Measurements from ENCODE around the gene ZNF317. TPM values are rescaled to one million over a fixed set of nuclear protein-coding genes. Genes with fewer than 3 reads are reported as not detected.
A peak's percentile ranks its signal among the peaks of the same experiment; 100 is the strongest.

Gene ZNF317
- total RNA-seq (2014; rRNA removed; shearing (Covaris generic)), result 32.9 and 45.4 TPM in 2 replicates
- polyA plus RNA-seq (2015; cell fraction: cytosol; rRNA removed), result 27.6 and 28.6 TPM in 2 replicates
- polyA plus RNA-seq (2015; cell fraction: nucleus; rRNA removed), result 41.1 and 51.7 TPM in 2 replicates

DNA sequence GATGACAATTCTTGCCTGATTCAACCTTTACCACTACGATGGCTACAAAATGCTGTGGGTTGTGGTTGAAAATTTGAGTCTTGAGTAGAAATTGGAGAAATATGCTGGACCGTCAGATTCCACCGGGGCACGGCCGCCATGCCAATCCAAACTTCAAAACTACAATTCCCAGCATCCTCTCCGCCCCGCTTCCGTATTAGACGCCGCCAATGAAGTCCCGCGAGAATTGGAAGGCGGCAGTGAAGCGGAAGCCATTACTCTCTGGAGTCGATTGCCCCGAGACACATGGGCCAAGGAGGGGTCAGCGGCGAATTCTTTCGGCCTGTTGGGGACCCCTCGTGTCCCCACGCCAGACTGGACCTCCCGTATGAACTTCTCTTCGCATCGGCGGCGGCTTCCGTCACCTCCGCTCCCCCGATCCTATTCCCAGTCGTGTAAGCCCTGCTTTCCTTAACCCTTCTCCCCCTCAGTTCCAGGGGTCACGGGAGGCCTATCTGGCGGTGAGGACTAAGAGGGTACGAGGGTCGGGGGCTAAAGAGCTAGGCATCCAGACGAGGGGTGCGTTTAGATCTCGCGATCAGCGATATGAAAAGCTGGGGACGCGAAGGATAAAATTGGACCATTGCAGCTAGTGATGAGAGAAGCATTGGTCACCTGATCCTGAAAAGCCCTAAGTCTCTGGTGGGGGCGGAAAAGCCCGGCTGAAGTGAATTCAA lies at the start of gene ZNF317:
ZNF317 (plus strand) TSS at position 239 of the 716 bp plus-strand sequence. CDS start 15,620 bp downstream, outside the sequence.
- in situ Hi-C loops (cut with HindIII; ENCODE audit: low pct_unique_long_range_greater_than_20kb, low sequenced_read_pairs), result no loop called here
- peak; percentile 91 for DNase-seq (ENCODE audit: low read depth, low spot score)

DNA sequence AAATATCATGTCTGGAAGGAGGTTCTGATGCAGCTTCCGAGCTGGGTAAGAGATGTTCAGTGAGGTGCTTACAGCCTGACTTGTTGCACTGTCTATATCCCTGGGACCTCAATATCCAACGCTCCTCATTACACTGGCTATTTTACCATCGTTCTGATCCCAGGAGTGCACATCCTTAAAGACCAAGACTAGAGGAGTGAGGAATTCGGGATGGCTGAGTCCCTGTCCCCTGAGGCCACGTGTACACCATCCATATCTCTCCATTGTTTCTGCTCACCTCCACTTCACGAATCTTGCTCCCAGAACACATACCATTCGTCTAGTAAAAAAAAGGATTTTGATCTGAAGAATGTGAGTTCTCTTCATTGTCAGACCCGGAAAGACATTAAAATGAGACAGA lies 32.8 kb upstream of the ZNF317 start, which contains the start of gene OR7G2:
OR7G2 (minus strand) TSS at position 101 of the 400 bp plus-strand sequence. CDS start 4,232 bp downstream, outside the sequence.
- in situ Hi-C loops (cut with HindIII; ENCODE audit: low pct_unique_long_range_greater_than_20kb, low sequenced_read_pairs), result no loop called here
- no peak for DNase-seq (ENCODE audit: low read depth, low spot score)

DNA sequence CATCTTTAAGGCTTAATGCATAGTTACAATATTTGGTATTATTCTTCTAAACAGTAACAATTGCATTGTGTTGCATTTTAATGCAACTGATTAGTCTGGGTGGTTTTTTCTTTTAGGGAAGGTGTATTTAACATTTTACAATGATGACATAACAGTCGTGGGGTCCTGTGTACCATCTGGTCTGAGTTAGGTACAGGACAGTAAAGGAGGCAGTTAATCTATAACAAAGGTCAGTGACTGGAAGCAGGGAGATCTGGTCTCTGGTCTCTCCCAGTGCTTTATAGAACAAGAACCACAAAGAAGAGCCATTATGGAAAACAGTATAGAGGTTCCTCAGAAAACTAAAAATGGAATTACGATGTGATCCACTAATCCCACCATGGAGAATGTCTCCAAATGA lies 30.2 kb upstream of the ZNF317 start:
- in situ Hi-C loops (cut with HindIII; ENCODE audit: low pct_unique_long_range_greater_than_20kb, low sequenced_read_pairs), result no loop called here
- no peak for DNase-seq (ENCODE audit: low read depth, low spot score)

DNA sequence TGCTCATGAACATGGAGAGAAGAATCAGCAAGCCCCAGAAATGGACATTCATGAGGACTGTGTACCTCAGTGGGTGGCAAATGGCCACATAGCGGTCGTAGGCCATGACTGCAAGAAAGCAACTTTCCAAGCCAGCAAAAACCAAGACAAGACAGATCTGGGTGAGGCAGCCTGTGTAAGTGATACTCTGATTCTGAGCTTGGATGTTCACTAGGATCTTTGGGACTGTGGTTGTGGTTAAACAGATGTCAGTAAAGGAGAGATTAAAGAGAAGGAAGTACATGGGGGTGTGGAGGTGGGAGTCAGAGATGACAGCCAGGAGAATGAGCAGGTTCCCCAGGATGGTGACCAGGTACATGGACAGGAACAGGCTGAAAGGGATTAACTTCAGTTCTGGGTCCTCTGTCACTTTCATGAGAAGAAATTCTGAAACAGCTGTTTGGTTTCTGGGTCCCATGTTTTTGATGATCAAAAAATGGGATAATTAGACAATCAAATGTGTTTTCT lies 24.8 kb upstream of the ZNF317 start, which contains the start of gene OR7G1:
OR7G1 (minus strand) TSS at position 457 of the 507 bp plus-strand sequence; CDS start at position 457, 0 bp downstream.
- in situ Hi-C loops (cut with HindIII; ENCODE audit: low pct_unique_long_range_greater_than_20kb, low sequenced_read_pairs), result no loop called here
- DNase-seq (ENCODE audit: low read depth, low spot score), result no peak

DNA sequence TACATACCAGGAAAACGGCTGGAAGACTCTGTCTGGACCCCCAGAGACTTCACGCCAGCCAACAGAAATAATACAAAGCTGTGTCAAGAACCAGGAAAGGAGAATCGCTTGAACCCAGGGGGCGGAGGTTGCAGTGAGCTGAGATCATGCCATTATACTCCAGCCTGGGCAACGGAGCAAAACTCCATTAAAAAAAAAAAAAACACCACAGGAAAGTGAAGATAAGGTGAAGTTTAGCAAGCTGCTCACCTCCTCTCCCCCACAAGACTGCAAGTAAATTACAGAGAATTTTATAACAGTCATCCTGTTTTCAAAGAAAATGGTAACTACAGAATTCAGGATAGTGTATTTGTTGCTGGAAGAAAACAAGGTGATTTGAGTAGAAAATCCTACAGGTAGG lies 23.6 kb upstream of the ZNF317 start:
- in situ Hi-C loops (cut with HindIII; ENCODE audit: low pct_unique_long_range_greater_than_20kb, low sequenced_read_pairs), result no loop called here
- no peak for DNase-seq (ENCODE audit: low read depth, low spot score)

DNA sequence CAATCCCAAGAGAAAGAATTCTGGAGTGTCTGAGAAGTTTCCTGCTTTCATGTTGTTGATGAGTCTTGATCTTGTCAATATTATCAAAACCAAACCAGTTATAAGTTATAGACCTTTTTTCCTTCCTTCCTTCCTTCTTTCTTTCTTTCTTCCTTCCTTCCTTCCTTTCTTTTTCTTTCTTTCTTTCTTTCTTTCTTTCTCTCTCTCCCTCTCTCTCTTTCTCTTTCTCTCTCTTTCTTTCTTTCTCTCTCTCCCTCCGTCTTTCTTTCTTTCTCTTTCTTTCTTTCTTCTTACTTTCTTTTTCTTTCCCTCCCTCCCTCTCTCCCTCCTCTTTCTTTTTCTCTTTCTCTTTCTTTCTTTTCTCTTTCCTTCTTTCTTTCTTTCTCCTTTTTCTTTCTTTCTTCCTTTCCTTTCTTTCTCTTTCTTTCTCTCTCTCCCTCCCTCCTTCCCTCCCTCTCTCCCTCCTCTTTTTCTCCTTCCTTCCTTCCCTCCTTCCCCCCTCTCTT lies 13.2 kb upstream of the ZNF317 start, which contains the start of gene OR7G3:
OR7G3 (minus strand) TSS at position 51 of the 506 bp plus-strand sequence; CDS start at position 51, 0 bp downstream.
- no peak for DNase-seq (ENCODE audit: low read depth, low spot score)
- in situ Hi-C loops (cut with HindIII; ENCODE audit: low pct_unique_long_range_greater_than_20kb, low sequenced_read_pairs), result no loop called here

DNA sequence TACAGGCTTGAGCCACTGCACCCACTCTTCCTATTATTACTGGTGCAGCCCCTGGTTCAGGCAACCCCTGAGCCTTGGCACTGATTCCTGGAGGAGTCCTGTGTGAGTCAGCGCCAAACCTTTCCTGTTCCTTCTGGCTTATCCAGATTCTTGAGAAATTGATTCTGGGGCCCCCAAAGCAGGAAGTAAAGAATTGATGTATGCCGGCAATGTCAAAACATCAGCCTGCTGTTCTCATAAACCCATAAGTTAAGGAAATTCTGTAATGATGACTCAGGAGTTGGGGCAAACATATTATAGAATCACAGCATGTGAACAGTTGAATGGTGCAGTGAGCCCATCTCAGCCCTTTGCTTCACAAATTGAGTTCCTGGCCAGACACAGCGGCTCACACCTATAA lies 12.0 kb upstream of the ZNF317 start:
- DNase-seq (ENCODE audit: low read depth, low spot score), result no peak
- in situ Hi-C loops (cut with HindIII; ENCODE audit: low pct_unique_long_range_greater_than_20kb, low sequenced_read_pairs), result no loop called here

DNA sequence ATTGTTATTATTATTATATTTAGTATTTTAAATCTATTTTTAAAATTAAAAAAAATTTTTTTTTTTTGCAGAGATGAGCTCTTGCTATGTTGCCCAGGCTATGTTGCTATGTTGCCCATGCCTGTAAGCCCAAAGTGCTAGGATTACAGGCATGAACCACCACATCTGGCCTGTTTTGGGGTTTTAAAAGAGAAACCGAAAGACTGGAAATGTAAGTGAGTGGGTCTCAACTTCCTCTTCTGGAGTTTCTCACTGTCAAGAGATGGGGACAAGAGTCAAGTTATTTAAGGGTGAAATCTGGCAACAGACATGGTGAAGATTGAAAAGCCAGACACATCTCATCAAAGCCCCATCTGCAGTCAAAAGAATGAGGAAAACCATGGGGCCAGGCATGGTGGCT lies 9.2 kb upstream of the ZNF317 start:
- in situ Hi-C loops (cut with HindIII; ENCODE audit: low pct_unique_long_range_greater_than_20kb, low sequenced_read_pairs), result no loop called here
- no peak for DNase-seq (ENCODE audit: low read depth, low spot score)

DNA sequence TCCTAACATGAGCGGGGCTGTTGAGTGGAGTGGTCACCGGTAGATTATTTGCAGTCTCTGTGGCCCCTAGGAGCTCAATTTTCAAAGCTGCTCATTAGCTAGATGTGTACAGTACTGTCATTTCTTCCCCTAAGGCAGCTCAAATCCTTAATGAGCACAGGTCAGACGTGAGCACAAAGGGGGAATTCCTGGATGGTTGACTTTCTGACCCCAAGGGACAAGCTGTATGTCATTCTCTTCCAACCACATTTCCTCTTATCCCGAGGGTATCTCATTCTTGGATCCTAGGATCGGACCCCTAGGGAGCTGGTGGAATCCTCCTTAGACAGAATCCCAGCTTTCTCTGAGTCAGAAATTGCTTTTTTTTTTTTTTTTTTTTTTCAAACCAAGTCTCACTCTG lies 7.8 kb upstream of the ZNF317 start:
- in situ Hi-C loops (cut with HindIII; ENCODE audit: low pct_unique_long_range_greater_than_20kb, low sequenced_read_pairs), result no loop called here
- no peak for DNase-seq (ENCODE audit: low read depth, low spot score)

DNA sequence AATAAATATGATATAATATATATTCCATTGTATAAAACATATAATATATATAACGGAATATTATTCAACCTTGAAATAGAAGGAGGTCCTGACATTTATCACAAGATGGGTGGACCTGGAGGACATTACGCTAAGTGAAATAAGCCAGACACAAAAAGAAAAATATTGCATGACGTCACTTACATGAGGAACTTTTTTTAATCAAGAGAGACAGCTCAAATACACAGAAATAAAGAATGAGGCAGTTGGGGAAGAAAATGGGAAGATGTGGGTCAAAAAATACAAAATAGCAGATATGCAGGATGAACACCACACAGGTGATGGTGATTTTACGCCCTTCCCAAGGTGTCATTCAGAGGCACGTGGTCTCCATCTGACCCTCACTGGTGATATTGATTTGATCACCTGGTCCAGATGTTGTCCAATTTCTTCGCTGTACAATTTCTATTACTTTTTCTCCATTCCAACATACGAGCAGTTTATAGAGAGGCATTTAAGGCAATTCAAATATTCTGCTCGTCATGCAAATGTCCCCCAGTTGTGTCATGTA lies 513 bp upstream of the ZNF317 start:
- no peak for DNase-seq (ENCODE audit: low read depth, low spot score)
- in situ Hi-C loops (cut with HindIII; ENCODE audit: low pct_unique_long_range_greater_than_20kb, low sequenced_read_pairs), result no loop called here

DNA sequence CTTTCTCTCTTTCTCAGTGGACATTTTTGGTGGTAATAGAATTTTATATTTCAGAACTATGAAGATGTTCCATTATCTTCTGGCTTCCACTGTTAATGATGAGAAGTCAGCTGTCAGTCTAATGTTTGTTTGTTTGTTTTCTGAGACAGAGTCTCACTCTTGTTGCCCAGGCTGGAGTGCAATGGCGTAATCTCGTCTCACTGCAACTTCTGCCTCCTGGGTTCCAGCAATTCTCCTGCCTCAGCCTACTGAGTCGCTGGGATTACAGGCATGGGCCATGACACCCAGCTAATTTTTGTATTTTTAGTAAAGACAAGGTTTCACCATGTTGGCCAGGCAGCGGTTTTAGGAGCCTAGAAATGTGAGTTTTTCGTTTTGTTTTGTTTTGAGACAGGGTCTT lies 4.7 kb downstream of the ZNF317 start:
- in situ Hi-C loops (cut with HindIII; ENCODE audit: low pct_unique_long_range_greater_than_20kb, low sequenced_read_pairs), result no loop called here
- DNase-seq (ENCODE audit: low read depth, low spot score), result no peak

DNA sequence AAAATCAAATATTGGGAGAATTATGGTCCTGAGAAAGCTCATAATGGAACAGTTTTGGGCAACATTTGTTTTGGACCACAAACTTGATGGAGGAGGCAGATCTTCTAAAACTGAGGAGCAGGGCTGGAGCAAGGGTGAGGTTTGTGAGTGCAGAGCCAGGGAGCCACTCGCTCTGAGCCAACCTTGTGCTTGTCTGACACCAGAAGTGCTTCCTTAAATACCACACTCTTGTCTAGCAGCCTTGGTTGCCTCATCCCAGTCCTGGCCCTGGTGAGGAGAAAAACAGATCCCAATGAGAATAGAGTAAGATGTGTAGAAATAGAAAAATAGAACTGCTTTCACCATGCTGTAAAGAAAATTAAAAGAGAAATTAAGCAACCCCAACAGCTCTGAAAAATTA lies 6.7 kb downstream of the ZNF317 start:
- no peak for DNase-seq (ENCODE audit: low read depth, low spot score)
- in situ Hi-C loops (cut with HindIII; ENCODE audit: low pct_unique_long_range_greater_than_20kb, low sequenced_read_pairs), result no loop called here

DNA sequence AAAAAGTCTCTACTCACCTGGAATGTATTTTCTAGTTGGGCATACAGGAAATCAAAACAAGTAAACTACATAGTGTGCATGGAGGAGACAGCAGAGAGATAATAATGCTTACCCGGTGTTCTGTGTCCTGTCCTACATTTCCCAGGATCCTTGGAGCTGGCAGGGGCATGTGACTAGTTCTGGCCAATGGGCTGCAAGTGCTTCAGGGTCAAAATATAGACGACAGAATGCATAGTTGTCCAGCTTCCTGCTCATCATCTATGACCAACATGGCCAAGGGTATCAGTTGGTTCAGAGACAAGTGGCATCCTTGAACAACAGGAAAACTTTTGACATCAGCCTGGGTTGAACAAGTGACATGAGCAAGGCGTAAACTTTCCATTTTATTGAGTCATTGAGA lies 8.5 kb downstream of the ZNF317 start:
- in situ Hi-C loops (cut with HindIII; ENCODE audit: low pct_unique_long_range_greater_than_20kb, low sequenced_read_pairs), result no loop called here
- no peak for DNase-seq (ENCODE audit: low read depth, low spot score)

DNA sequence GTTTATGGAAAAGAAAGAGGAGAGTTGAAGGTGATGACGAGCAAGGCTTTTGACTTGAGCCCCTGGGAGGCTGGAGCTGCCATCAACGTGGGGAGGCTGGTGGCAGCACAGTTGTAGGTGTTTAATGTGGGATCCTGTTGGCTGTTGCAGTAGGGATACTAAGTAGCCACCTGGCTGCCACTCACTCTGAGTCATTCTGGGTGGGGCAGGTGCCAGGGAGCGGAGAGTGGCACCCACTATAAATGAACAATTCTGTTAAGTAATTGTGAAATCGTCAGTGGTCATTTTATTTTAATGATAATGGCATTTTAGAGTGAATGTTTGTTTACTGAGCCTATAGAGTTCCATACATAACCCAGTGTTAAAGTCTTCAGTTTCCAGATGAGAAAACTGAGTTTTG lies 9.8 kb downstream of the ZNF317 start:
- in situ Hi-C loops (cut with HindIII; ENCODE audit: low pct_unique_long_range_greater_than_20kb, low sequenced_read_pairs), result no loop called here
- DNase-seq (ENCODE audit: low read depth, low spot score), result no peak

DNA sequence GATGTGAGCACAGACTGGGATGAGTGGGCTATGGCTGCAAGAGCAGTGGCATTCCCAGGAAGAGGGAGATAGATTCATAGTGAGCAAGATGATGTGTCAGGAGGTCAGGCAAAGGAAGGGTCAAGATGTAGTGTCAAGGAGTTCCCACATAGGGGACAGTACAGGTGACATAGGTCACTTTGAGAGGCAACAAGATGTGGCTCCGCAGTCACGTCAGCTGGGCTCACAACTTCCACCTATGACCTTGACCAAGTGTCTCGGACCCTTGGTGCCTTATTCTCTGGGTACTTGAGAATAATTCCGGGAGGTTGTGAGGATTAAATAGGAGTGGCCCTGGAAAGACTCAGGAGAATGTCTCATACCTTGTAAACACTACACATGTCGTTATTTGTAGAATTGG lies 10.5 kb downstream of the ZNF317 start:
- in situ Hi-C loops (cut with HindIII; ENCODE audit: low pct_unique_long_range_greater_than_20kb, low sequenced_read_pairs), result no loop called here
- no peak for DNase-seq (ENCODE audit: low read depth, low spot score)

DNA sequence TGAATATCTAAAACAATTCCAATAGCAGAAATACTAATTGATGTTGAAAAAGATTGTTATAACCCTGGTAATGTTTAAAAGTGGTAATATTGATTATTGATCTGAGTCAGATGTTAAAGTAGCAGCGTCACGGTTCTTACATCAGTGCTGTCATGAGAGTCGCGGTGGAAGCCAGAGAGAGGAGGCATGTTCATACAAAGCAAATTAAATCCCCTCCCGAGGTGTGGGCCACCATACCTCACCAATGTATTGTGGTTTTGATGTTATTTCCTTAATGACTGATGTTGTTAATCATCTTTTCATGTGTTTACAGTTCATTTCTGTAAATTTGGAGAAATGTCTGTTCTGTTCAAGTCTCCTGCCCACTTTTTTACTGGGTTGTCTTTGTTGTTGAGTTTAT lies 11.2 kb downstream of the ZNF317 start:
- DNase-seq (ENCODE audit: low read depth, low spot score), result no peak
- in situ Hi-C loops (cut with HindIII; ENCODE audit: low pct_unique_long_range_greater_than_20kb, low sequenced_read_pairs), result no loop called here

DNA sequence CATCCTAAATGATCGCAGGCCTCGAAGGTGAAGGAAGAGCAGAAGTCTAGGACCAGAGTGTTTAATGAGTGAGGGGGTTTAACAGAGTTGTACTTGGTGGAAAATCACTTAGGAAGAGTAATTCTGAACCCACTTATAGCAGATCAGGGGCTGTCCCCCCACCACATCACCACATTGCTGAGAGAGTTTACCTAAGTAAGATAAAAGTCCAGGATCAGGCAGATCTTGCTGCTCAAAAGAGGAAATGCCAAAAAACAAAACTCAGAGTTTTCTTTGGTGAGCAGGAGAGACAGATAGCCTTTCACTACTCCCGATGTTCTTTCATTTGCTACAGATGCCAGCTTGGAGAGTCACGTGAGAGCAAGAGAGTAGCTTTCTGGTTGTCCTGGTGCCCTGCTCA lies 15.4 kb downstream of the ZNF317 start:
- no peak for DNase-seq (ENCODE audit: low read depth, low spot score)
- in situ Hi-C loops (cut with HindIII; ENCODE audit: low pct_unique_long_range_greater_than_20kb, low sequenced_read_pairs), result no loop called here

DNA sequence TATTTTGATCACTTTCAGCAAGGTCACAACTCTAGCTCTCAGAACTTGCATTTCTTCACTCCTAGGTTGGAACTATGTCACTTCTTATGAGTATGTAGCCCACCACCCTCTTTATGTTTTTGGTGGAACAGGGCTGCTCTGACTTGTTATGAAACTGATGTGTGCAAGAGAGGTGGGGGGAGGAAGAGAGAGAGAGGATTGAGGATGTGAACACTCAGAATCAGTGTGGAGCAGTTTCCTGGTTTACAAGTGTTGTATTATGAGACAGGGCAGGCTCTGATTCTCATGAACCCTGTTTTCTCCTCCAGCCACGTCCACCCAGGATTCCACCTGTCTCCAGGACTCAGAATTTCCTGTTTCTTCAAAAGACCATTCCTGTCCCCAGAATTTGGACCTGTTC lies 16.1 kb downstream of the ZNF317 start:
- in situ Hi-C loops (cut with HindIII; ENCODE audit: low pct_unique_long_range_greater_than_20kb, low sequenced_read_pairs), result no loop called here

DNA sequence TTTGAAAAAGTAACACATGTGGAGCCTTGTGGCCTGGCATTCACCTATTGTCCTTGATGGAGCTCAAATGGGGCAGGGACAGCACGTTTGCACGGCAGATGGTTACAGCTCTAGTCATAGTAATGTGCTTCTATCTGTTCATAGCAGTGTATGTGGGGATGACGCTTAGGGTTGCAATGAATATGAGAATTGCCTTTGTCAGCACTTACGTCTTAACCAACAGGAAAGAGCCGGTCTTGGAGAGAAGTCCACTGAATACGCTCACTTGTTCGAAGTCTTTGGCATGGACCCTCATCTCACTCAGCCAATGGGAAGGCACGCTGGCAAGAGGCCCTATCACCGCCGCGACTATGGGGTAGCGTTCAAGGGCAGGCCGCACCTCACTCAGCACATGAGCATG lies 19.7 kb downstream of the ZNF317 start:
- in situ Hi-C loops (cut with HindIII; ENCODE audit: low pct_unique_long_range_greater_than_20kb, low sequenced_read_pairs), result no loop called here
- DNase-seq (ENCODE audit: low read depth, low spot score), result no peak

More for the DNA sequence above, 16.1 kb downstream of the ZNF317 start:
- DNase-seq (ENCODE audit: low read depth, low spot score), result no peak

Data from SK-MEL-5 (cell line).